NB4 (cell line): ENCODE results near the gene CENATAC.

ENCODE experiments used
- CTCF ChIP-seq: IDR thresholded peaks from one replicate; pipeline ENCODE4 v1.5.1; 2012; ENCODE audit warnings: low read depth, low read length
- MAX ChIP-seq: IDR thresholded peaks from 2 replicates; pipeline ENCODE4 v1.6.1; 2011; ENCODE audit warnings: low read depth, low read length
- MYC ChIP-seq: IDR thresholded peaks from 2 replicates; pipeline ENCODE4 v1.6.1; 2011; ENCODE audit warnings: low read depth, low read length
- POLR2A ChIP-seq: IDR thresholded peaks from 2 replicates; pipeline ENCODE4 v1.6.1; 2011; ENCODE audit warnings: mild to moderate bottlenecking; ENCODE audit not compliant: insufficient read length; ENCODE audit errors: extremely low read depth

DNA sequence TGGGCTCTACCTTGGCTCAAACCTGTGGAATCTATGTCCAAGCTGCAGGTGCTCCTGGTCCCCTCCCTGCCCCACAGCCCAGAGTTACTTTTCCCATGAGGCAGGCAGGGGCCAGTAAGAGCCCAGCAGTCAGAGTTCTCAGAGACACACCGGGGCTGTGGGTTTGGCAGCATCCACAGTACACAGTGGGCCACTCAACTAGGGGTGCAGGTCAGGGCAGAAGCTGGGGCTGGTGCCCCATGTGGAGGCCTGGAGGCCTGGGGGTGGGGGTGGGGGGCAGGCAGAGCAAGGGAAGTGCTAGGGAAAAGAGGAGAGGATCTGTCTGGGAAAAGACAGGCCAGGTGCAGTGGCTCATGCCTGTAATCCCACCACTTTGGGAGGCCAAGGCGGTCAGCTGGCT lies 39.4 kb upstream of the CENATAC start:
- TF ChIP-seq CTCF, result no peak
- no peak for TF ChIP-seq POLR2A
- TF ChIP-seq MYC, result no peak
- TF ChIP-seq MAX, result no peak
